K562 (cell line): ENCODE measurements around the gene SOX18. TPM values are rescaled to one million over a fixed set of nuclear protein-coding genes. Genes with fewer than 3 reads are reported as not detected.

Experiments used
- AFF1 ChIP-seq, 2 experiments: fragments of 450-650 bp; IDR thresholded peaks; 2 replicates each; pipeline ENCODE4 v1.6.1; 2018; ENCODE audit warnings: mild to moderate bottlenecking in 2 of 2, low read depth in 1 of 2; ENCODE audit not compliant: partially characterized antibody in 2 of 2
- ID3 ChIP-seq, 2 experiments: fragments of 250-450 bp in 1 of 2; fragments of 450-650 bp in 1 of 2; sonication (Bioruptor Pico) in 1 of 2; IDR thresholded peaks; 2 replicates each; pipeline versions ENCODE4 v1.6.1 to v1.8.0; 2016 to 2021; ENCODE audit warnings: mild to moderate bottlenecking in 2 of 2, moderate library complexity in 2 of 2, missing compliant biosample characterization in 1 of 2, missing genetic modification characterization in 1 of 2
- LARP7 ChIP-seq: fragments of 450-650 bp; IDR thresholded peaks from 2 replicates; pipeline ENCODE4 v1.6.1; 2016
- MITF ChIP-seq: IDR thresholded peaks from 2 replicates; pipeline ENCODE4 v1.6.1; 2014; ENCODE audit warnings: antibody characterized with exemption
- TEAD4 ChIP-seq, 2 experiments: sonication (generic) in 1 of 2; formaldehyde crosslinking in 1 of 2; IDR thresholded peaks; 2 replicates each; pipeline versions ENCODE4 v1.6.1 to v1.8.0; 2012 to 2022; ENCODE audit warnings: borderline replicate concordance in 1 of 2, inconsistent platforms in 1 of 2, low read length in 1 of 2, mild to moderate bottlenecking in 1 of 2, missing genetic modification reagents in 1 of 2
- ZNF407 ChIP-seq: fragments of 450-650 bp; IDR thresholded peaks from 2 replicates; pipeline ENCODE4 v1.6.1; 2016; ENCODE audit warnings: low read depth
- polyA plus RNA-seq, 8 experiments: library from polyadenylated mRNA; depleted of rRNA in 4 of 8; stranded (reverse) in 5 of 8; unstranded in 3 of 8; fragments of >200 nt; fragmentation: Nextera tagmentation in 2 of 8; fragmentation: Illumina TruSeq in 1 of 8; extraction: Ambion mirVana in 2 of 8; extraction: Trizol in 1 of 8; gene quantifications; 2 replicates each; pipeline versions ENCODE4 v1.2.1 to v1.2.3, GENCODE V29; 2011 to 2014; ENCODE audit warnings: inconsistent platforms in 1 of 8, missing spikeins in 1 of 8
- total RNA-seq, 7 experiments: library from RNA; depleted of rRNA in 6 of 7; stranded (reverse); fragments of >200 nt in 6 of 7; fragmentation: Illumina TruSeq in 2 of 7; extraction: Trizol in 2 of 7; gene quantifications; 2 replicates each; pipeline versions ENCODE4 v1.2.1 to v1.2.3, GENCODE V29; 2011 to 2021; ENCODE audit warnings: low replicate concordance in 1 of 7

Gene SOX18
- total and polyA plus RNA-seq, 9 of the 15 experiments (the other 6 are each of a cell fraction or from before 2014, with no cell fraction given): 0.15 to 19.8 (median 0.33) TPM

GRCh38 chr20:64063389-64064144 is 14.1 kb upstream of the SOX18 start (continued):
- TF ChIP-seq ZNF407 (no peak), TEAD4 (IDR thresholded peaks at IDR 0.05; ENCODE audit: low read length) (no peak), TEAD4 (CRISPR knock-in tag; IDR thresholded peaks at IDR 0.05; ENCODE audit: borderline replicate concordance) (0 out of 2 replicates have a peak, but pooled peaks have one; percentile 14), LARP7 (no peak), ID3 (CRISPR knock-in tag; IDR thresholded peaks at IDR 0.05) (no peak), ID3 (tag; IDR thresholded peaks at IDR 0.05) (no peak), MITF (no peak), AFF1 (IDR thresholded peaks at IDR 0.05; ENCODE audit: low read depth in 1 of 2, partially characterized antibody in 2 of 2) (no peak)
